D341Med (cell line): ENCODE results near the gene RAET1L.
"Not testable (repeated sequence)": the region's sequence is repeated elsewhere in the genome, so short reads cannot be mapped to it uniquely, and the experiment has no call there.

Experiments used
- DNase-seq: peaks from one replicate; pipeline ENCODE4 v3.0.0; 2012; ENCODE audit warnings: low spot score

RAET1L gene

DNA sequence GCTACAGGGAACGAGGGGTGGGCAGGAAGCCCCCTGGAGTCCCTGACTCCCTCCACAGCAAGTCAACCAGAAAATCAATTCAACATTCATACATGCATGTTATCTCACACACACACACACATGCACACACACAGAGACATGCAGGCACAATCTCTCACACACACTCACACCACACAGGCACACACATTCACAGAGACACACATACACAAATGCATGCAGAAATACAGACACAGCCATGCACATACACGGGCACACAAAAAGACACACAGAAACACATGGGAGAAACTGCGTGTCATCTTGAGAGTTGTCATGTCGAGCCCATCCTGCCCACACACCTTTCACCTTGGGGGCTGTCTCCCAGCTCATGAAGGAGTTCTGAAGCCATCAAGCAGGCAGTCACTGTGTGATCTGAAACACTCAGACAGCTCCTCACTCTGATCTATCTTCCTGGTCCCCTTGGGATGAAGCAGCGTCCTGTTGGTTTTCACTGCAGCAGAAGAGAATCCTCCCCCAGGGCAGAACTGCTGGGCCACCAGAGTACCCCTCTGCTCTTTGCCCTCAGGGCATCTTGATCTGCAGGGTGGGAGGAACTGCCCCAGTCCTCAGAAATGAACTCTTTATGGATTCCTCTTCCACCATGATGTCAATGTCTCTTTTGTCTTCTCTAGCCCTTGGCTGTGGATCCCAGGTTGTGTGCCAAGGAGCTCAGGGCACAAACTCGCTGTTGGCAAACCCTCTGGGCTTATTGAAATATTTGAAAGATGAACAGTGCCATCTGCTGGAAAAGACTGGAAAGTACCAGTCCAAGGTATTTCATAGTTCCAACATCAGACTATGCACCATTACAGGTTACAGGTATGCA is 8.8 kb downstream of the RAET1L start:
- DNase-seq = peak; percentile 71

DNA sequence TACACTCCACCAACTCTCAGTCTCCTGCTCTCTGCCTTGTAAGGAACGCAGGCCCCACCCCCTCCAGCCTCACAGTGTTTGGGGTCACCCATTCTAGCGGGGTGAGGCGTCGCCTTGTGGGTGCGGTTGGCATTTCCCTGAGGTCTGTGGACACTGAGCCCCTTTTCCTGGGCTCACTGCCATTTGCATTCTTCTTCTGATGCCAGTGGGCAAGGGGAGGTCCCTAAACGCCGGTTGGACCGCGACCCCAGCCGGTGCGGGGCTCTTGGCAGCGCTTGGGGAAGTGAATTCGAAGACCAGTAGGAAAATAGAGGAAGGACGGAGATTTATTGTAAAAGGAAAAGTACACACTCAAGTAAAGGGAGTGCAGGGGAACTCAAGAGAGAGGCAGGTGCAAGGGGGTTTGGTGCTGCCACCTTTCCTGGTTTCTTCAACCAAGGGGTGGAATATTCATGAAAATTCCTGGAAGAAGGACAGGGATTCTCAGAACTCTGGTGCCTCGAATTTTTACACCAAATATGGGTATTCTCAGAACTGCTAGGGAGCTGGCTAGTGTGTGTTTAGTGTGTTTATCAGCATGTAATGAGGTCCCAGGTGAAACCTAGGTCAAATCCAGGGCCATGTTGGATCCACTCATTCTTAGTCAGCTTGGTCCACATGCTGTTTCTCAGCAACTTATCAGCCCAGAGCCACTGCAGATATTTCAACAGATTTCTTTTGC is 9.9 kb downstream of the RAET1L start:
- not testable (repeated sequence) for DNase-seq

DNA sequence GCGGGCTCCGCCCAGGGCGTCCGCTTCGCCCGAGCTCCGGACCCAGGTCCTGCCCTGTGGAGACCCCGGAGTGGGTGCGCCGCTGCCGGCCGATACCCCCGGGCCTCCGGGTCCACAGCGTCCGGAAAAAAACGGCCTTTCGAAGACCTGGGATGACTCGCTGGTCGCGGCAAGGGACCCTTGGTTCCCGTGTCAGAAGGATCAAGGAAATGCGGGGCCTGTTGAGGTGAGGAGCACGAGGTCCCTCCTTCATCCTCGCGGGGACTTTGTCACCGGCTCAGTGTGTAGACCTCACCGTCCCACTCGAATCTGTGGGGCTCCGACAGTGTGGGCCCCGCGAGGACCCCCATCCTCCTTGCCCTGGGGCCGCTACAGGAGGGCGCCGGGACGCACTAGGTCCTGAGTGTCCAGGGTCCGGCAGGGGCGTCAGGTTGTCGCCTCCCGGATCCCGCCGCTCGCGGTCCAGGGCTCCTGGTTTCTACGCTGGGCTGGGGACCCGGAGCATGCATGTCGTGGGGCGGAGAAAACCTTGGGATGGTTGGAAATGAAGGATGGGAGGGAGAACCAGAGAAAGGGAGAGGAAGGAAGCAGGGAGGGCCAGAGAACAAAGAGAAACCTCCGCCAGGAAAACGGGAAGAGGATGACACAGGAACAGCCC is 10.6 kb downstream of the RAET1L start:
- not testable (repeated sequence) for DNase-seq

DNA sequence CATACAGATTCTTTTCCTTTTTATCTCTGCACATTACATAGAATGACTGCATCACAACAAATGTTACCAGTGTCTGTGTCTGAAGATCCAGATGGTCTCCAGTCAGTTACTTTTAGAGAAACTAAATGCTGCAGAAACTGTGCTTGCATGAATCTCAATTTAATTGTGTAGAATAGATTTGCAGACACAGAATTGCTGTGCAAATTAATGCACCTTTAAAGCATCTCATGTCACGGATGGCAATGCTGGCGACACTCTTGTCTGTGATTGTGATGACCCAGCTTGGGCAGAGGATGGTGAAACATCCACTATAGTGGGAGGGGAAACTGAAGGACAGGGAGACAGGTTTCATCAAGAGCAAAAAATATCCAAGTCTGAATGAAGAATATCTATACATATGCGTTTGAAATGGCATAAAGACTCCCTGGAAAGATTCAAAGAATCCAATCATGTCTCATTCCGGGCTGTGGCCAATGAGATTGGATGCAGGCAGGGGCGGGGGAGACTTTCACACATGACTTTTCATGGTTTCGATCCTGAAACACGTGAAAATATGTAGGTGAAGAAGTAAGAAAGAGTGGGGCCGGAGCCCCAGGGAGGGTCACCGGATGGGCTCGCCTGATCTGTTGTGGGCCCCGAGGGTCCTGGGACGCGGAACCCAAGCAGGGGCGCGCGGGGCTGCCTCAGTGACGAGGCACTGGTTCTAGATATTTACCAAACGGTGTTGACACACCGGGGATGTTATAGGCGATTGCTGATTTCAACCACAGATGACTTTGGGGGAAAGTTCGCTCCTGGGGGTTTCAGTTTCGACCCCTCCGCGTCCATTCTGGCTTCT is 11.3 kb downstream of the RAET1L start:
- not testable (repeated sequence) for DNase-seq

DNA sequence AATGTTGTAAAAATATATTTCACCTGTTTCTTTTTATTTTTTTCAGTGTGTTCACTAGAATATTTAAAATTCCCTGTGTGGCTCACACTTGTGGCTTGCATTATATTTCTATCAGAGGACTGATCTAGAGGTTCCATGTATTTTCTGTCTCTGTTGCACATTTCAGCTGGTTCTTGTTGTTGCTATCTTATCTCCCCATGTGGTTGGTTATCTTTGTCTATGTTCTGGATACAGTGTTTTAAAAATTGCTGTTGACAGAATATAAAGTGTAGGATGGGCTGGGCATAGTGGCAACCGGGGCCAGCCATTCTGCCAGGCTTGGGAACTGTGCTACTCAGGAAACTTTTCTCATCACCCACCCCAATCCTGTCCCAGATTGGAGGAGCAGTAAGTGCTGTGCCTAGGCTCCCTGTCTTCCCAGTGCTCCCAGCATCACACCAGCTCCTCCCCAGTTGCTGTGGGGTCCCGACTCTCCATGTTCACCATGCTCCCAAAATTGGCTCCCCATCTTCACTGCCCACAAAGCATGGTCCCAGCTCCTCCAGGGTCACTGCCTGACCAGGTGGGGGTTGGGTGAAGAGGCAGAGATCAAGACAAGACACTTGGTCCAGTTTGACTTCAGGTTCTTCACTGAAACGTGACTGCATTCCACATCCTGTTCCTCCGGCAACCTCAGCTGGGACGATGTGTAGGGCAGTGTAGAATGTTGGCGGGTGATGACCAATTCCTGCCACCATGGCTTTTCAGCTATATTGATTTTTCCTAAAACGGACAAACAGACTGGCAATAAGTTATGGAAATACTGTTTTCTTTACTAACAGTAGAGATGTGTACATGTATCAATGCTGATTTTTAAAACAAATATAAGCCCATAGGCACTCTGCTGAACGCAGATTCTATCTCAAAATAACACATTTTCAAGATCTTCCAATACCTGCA is 12.2 kb downstream of the RAET1L start:
- not testable (repeated sequence) for DNase-seq

DNA sequence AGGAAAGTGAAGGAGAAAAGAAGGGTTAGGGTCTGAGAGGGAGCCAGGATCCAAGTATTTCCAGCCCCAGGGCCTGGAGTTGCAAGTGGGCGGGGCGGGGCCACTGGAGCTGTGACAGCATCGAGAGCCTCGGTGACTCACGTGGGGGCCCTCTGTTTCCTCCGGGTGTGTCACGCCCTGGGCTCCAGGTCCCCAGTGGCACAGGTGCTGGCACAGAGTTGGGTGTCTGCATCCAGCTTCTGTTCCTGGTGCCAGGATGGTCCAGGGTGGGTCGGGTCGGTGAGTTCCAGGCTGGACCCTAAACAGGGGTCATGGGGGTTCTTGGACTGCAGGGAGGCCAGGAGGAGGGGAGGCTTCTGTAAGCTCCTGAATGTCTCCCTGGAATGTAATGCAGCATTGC is 16.7 kb downstream of the RAET1L start:
- DNase-seq = no peak

DNA sequence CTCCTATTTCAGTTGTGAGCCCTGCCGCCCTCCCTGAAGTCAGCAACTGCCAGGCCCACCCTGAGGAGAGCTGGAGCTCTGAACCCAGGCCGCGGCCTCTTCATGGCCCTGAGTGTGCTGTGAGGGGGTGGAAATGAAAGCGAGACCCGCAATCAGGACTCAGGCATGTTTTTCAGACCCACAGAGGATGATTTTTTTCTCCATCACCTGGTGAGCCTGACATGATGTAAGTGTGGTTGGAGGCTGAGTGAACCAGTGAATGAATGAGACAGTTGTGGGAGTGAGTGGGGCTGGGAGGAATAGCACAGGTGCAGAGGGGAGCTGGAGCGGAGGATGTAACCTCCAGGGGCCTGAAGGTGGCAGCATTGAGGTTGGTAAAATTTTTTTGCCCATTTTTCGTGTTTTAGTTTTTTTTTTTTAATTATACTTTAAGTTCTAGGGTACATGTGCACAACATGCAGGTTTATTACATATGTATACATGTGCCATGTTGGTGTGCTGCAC is 18.3 kb downstream of the RAET1L start:
- peak; percentile 54 for DNase-seq

DNA sequence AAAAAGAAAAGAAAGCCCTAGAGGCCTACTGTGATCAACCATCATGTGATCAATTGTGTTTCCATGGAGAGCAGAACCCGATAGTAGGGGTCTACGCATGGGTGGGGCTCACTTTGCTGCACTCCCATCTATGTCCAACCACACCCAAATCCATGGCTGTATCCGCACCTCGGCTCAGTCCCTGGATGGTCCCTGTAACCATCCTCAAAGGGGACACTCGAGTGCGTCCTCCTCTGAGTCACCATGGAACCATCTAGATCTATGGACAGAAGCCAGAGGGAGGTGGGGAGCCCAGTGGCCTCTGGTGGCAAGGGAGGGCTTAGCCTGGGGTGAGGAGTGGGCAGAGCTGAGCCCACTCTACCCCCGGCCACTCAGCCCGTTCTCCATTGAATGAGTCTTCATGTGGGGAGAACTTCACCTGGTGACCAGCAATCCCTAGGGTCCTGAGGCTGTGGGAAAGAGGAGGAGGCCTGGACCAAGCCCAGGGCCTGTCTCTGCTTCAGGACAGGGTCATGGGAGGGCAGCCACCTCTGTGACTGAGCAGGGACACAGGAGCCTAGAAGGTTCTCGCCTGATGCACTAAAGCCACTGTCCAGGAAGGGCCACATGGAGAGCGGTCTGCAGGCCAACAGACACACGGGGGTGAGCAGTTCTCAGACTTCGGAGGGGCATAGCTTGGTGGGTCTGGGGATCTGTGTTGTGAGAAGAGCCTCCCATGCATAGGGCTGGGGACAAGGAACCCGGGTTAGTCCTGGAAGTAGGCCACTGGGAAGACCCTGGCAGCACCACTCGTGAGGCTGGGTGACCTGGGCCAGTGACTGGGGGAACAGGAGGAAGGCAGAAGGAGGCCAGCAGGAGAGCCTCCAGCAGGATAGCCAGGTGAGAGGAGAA is 19.3 kb downstream of the RAET1L start:
- DNase-seq = no peak

DNA sequence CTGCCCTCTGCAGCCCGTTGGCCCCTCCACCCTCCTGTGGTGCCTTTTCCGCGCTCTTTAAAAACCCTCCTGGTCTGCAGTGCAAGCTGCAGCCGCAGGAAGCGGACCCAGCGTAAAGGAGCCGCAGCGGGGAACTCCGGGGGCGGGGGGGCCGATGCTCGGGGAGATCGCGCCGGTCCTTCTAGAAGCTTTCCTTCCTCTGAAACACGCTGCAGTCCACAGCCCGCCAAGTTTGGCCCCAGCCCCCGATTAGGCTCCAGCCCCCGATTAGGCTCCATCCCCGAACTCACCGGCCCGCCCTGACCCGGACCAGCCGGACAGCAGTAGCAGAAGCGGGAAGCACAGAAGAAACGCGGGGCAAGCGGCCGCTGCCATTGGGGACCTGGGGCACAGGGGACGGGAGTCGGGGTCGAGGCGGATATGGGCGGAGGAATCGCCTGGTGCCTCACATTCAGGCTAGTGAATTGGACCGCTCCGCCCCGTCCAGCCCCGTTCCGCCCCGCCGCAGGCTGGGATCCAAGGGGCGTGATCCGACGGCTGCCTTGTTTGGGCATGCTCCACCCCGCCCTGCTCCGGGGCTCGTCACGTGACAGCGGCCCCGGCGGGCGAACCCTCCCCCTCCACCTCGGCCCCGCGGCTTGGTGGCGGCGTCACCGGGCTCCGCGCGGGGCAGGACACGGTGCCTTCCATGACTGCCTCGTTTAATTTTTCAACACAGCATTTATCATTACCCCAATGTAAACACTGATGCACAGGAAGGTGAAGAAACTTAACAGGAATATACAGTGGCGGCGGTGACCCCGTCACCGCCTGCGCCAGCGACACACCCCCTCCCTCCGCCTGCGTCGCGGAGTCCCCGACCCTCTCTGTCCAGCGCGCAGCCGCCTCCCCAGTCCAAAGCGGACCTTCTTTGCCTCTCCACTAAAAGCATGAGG is 20.3 kb downstream of the RAET1L start:
- DNase-seq = peak; percentile 95

DNA sequence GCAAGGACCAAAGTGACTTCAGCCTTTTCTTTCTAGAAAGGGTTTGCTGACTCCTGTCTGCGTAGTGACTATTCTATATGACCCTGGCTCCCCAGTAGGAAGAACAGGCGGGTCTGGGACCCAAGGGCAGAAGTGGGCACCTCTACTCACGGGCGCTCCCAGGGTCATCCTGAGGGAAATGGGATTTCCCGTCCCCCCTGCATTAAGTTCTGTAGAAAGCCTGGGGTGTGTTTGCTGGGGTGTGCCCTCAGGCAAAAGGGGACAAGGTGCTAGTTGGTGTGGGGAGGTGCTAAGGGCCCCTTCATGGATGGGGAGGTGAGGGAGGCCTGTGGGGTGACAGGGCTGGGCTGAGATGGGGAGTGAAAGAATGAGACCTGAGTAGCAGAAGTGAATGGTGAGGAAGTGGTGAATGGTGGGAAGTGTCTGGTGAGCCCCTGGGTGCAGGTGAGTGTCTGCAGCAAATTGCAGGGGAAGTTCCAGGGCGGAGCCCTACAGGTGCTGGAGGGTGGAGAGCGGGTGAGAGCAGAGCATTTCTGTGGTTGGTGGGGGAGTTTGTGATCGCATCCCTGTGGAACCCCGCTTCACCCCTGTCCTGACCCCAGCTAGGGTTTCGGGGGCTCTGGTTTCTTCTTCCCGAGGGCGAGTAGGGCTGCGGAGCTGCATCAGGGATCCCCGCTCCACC is 21.1 kb downstream of the RAET1L start:
- no peak for DNase-seq

DNA sequence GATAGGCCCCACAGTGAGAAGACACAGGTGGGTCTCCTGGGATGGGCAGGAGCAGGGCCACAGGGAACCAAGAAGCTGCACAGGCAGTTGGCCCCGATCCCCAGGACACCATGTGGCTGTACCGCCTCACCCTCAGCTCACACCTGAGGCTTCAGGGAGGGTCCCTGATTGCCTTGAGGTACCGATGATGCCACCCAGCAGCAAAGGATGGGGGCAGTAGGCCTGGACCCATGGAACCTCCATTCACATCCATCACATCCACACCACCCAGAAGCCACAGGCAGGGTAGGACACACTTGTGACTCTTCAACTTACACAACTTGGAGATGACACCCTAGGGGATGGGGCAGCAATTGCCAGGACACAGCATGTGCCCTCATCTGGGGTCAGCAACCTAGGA is 21.7 kb downstream of the RAET1L start:
- DNase-seq = not testable (repeated sequence)

DNA sequence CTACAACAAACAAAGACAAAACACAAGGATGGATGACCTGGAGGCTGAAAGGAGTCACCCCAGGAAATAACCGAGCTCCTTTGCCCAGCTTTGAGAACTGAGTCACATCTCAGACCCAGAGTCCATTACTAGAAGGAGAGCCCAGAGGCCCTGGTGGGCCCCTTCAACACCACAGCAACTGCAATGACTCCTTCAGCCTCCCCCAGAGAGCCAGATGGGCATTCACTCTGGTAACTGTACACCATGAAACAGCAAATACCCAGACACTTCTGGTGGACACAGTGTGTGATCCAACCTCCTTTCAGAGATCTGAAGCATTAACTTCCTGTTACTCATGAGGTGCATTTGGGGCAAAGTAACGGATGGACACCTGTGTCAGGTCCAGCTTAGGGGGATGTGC is 22.6 kb downstream of the RAET1L start:
- no peak for DNase-seq

DNA sequence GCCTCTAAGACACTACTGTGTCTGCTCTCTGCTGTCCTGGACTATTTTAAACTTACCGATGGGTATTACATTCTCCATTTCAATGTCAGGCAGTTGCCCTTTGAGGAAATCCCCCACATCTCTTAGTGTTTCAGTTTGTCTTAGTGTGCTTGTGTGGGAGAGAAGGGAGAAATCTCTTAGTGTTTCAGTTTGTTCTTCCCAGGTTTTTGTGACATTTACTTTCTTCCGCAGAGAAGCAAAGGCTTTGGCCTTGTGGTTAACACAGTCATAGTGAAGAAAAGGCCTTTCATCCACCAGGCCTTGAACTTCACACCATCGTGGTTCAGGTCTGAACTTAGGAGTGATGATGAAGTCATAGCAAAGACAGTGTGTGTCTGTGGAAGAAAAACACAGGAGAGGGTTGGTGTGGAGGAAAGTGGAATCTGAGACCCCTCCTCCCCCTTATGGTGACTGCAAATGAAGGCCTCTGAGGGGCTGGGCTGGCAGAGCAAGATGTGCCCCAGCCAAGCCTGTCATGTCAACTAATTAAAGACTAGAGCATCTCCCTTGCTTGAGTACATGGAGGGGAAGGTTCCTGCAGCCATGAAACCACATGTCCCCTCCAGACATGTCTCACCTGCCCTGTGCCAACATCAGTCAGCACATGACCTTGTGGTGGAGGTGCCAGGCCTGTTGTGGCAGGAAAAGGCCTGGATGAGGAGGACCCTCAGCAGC is 23.9 kb downstream of the RAET1L start:
- DNase-seq = no peak

DNA sequence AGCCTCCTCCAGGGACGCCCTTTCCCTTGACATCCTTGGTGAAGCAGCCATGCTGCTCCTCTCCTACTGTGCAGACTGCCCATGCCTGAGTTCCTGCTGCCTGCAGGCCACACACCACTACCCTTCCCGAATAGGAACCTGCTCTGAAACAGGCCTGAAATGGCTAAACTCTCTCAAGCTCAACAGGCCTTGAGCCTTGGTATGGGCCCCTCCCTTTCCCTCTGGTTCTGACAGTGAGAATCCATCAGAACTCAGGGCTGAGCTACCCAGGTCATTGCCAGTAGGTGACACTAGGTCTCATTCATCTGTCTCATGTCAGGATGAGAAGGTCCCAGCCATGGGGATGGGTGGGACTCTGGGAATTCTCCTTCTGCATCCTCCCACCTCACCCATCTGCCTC is 25.7 kb downstream of the RAET1L start:
- DNase-seq = no peak

DNA sequence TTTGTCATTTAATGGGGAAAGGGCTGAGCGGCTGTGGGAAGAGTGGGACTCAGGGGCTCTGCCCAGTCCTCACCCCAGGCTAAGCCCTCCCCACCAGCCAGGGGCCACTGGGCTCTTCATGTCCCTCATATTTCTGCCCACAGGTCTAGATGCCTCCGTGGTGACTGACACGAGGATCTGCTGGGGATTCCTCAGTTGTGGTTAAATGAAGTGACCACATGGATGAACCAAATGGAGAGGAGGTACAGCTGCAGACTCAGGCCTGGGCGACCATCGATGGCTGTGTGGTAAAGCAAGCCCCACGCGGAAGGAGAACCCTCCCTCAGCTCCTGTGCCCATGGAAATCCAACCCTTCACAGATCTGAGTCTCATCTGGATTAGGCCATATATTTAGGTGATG is 29.4 kb downstream of the RAET1L start:
- no peak for DNase-seq

DNA sequence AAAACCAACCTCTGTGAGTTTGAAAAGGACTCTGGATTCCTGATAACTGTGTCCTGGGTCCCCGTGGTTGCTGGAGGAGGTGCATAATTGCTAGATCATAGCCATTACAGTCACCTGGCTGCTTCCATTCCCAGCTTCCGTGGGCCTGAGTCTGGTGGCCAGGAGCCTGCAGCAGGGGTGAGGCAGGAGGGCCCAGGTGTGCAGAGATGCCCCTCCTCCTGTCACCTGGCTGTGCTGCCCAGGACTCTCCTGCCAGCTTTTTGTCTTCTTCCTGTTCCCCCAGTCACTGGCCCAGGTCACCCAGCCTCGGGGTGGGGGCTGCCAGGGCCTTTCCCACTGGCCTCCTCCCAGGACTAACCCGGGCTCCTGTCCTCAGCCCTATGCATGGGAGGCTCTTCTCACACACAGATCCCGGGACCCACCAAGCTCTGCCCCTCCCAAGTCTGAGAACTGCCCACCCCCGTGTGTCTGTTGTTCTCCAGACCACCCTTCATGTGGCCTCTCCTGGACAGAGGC is 30.0 kb downstream of the RAET1L start:
- DNase-seq = no peak

DNA sequence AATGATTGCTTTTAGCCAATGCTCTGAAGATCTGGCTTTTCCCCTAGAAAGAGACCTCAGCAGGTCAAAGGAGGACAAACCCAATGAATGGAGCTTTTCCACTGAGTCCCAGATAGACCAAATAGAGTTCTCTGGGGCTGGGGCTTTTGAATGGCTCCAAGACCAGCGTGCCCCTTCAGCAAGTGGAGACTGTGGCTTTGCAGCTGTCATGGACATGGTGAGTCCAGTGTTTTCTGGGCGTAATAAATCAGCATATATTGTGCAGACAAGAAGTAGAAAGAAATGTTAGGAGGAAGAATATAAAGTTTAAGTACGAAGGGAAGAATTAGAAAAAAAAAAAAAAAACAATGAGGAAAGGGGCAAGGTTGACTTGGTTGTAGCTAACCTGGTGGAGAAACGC is 33.5 kb downstream of the RAET1L start:
- DNase-seq = no peak
